A549 treated with AZD9567 at 1 μM for 4 hours (cell line): ENCODE data around the gene ABCA12. TPM values are rescaled to one million over a fixed set of nuclear protein-coding genes. Genes with fewer than 3 reads are reported as not detected.

Source experiments
- total RNA-seq: library from RNA; stranded (reverse); fragments of 200-300 nt; extraction: Qiagen RNA extraction; gene quantifications from 5 replicates; pipeline ENCODE4 v1.2.3, GENCODE V29; 2022; ENCODE audit not compliant: insufficient read depth

The ABCA12 gene, protein sequence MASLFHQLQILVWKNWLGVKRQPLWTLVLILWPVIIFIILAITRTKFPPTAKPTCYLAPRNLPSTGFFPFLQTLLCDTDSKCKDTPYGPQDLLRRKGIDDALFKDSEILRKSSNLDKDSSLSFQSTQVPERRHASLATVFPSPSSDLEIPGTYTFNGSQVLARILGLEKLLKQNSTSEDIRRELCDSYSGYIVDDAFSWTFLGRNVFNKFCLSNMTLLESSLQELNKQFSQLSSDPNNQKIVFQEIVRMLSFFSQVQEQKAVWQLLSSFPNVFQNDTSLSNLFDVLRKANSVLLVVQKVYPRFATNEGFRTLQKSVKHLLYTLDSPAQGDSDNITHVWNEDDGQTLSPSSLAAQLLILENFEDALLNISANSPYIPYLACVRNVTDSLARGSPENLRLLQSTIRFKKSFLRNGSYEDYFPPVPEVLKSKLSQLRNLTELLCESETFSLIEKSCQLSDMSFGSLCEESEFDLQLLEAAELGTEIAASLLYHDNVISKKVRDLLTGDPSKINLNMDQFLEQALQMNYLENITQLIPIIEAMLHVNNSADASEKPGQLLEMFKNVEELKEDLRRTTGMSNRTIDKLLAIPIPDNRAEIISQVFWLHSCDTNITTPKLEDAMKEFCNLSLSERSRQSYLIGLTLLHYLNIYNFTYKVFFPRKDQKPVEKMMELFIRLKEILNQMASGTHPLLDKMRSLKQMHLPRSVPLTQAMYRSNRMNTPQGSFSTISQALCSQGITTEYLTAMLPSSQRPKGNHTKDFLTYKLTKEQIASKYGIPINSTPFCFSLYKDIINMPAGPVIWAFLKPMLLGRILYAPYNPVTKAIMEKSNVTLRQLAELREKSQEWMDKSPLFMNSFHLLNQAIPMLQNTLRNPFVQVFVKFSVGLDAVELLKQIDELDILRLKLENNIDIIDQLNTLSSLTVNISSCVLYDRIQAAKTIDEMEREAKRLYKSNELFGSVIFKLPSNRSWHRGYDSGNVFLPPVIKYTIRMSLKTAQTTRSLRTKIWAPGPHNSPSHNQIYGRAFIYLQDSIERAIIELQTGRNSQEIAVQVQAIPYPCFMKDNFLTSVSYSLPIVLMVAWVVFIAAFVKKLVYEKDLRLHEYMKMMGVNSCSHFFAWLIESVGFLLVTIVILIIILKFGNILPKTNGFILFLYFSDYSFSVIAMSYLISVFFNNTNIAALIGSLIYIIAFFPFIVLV (N-terminal part only)
- total RNA-seq: 0.13 to 0.20 TPM (median 0.17 TPM) in 4 of 5 replicates, not detected in the other

DNA sequence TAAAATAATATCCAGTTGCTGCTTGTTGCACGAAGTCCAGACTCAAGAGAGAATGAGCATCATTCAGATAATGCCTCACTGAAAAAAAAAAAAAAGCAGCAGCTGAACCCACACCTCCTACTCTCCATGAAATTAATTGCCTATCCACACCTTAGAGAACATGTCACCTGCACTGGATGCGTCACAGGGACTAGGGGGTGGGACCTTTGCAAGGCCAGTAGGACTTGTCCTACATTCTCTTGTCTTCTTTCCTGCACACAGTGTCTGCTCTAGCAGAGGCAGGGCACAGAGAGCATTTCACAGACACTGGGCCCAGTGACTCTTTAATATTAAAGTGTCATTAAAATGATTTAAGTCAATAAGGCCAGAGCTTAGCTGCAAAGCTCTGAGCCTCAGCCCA is at the start of gene ABCA12:
Gene ABCA12 (minus strand): TSS at position 148 of the 400 bp plus-strand sequence. CDS start 418 bp downstream, outside the sequence.

Other genes starting within 250 kb of the ABCA12 start
- gene ATIC, start 173.4 kb upstream of the ABCA12 start, total RNA-seq: 186 to 227 TPM (median 202 TPM) in 5 replicates